GM18508 (cell line): ENCODE data around the gene PIP5KL1.

Source experiments
- ATAC-seq: cut with Tn5 transposase; IDR thresholded peaks from one replicate; pipeline ENCODE4 v1.9.1; 2021; ENCODE audit warnings: moderate number of reproducible peaks; ENCODE audit not compliant: insufficient read depth, unreplicated experiment

Gene PIP5KL1

GRCh38 chr9:127970401-127971313 lies 40.1 kb upstream of the PIP5KL1 start:
- peak; percentile 54 for ATAC-seq

DNA sequence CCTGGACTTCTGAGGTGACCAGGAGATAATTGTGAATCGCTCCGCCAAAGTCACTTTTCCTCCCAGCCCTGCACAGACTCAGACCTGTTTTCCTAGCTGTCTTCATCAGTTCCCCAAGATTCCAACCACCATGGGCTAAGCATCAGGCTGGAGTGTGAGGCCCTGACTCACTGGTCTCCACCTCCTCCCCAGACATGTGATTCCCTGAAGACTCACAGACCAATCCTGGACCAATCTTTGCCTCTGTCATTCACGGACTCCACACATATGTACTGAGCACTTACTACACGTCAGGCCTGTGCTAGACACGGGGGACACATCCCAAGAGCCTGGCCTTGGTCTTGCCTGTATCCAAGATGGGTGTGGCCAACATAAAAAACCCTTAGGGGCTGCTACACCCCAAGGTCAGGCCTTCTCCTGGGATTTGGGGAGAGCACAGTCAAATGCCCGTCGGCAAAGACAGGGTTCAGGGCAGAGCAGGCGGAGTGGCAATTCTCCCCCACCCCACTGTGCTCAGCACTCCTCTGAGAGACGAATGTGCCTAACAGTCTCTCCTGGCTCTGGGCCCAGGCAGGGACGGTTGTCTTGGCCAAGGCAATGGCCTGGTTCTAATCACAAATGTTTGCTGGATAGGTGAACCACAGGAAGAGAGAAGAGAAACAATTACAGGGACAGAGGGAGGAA lies 38.3 kb upstream of the PIP5KL1 start:
- ATAC-seq: no peak

- no peak for ATAC-seq
Observed at GRCh38 chr9:127968042-127968441, 37.5 kb upstream of the PIP5KL1 start.

GRCh38 chr9:127967151-127967809 lies 36.7 kb upstream of the PIP5KL1 start:
- ATAC-seq: no peak

GRCh38 chr9:127966416-127967150 lies 36.0 kb upstream of the PIP5KL1 start:
- ATAC-seq: no peak

GRCh38 chr9:127965953-127966352 lies 35.4 kb upstream of the PIP5KL1 start:
- ATAC-seq: no peak

GRCh38 chr9:127963359-127964064 lies 32.9 kb upstream of the PIP5KL1 start:
- no peak for ATAC-seq

DNA sequence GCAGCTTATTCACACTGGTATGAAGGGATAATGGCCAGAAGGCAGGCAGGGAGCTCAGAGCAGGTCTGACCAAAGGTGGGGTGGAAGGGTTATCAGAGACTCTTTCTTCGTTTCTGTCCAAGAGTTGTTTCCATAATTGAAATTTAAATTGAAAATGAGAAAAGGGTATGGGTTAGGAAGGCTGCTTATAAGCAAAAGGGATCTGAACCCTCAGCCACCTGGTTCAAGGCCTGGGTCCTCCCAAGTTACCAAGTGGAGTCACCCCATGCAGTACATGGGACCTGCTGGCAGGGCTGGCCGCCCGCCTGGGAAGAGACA lies 32.4 kb upstream of the PIP5KL1 start:
- no peak for ATAC-seq

DNA sequence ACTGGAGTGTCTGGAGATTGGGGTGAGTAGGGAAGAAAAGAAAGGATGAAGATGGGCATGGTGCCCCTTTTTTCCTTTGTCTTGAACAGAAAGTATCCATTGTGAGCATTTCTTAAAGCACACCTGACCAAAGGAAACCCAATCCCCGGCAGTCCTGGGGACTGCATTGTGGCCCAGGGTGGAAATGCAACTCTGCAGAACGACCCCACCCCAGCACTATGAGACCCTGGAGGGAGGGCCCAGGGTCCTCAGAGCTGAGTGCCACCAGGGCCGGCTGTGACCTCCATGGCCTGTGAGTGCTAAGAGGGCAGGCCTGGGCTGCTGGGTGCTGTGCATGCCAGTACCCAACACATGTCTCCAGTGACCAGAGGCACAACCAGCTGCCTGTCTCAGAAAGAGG lies 31.7 kb upstream of the PIP5KL1 start:
- ATAC-seq: no peak

GRCh38 chr9:127961613-127962155 lies 31.1 kb upstream of the PIP5KL1 start:
- ATAC-seq: no peak

DNA sequence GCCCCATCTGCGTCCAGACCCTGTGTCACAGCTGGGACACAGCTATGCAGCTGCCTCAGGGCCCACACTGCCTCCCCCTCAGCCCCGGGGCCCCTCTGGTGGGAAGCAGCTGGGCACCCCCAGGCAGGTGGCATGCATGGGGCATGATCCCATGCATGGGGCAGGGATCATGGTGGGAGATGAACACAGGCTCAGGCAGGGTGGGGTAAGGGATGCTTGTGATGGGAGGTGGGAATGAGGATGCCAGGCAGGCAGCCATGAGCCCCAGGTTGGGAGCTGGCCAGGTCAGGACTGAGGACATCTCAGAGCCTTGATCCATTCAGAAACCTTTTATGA lies 30.5 kb upstream of the PIP5KL1 start:
- no peak for ATAC-seq

DNA sequence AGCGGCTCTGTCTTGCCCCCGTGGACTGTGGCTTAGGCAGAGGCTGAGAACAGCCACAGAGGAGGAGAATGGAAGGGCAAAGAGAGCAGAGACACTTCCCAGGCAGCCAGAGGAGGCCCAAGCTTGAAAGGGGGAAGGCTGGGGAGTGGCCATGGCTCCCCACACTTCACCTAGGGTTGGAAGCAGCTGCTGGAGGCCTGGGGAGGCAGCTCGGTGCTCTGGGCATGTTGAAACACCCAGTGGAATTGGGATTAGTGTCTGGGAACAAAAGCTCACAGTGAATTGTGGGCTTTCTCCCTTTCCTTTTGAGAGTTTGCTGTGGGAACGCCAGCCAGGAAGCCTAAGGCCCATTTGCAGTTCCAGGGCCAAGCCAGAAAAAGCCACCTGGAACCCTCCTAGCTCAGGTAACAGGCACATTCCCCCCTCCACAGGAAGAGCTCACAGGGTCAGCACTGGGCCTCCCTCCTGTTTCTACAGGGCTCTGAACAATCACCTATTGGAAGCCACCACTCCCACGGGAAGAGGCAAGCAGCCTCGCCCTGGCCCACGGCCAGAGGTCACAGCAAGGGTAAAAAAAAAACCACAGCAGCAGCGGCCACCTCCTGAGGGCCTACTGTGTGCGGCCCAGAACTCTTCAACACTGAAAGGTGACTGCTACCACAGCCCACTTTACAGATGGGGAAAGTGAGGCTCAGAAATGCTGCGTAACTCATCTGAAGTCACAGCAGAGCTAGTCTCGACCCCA lies 30.0 kb upstream of the PIP5KL1 start:
- no peak for ATAC-seq

DNA sequence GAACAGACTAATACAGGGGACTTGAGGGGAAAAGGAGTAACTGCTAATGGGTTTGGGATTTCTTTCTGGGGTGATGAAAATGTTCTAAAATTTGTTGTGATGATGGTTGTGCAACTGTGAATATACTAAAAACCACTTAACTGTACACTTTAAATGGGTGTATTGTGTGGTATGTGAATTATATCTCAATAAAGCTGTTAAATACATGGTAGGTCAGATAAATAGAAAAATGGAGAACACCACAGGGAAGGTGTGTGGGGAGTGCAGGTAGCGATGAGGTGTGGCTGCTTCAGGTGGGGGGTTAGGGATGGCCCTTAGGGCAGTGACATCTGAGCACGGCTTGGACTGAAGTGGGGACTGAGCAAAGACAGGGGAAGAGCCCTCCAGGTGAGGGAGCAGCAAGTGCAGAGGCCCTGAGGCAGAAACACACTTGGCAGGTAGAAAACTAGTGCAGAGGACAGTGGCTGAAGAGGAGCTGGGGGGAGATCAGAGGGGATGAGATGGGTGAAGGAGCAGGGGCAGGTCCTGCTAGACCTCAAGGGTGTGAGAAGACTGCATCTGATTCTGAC lies 29.3 kb upstream of the PIP5KL1 start:
- no peak for ATAC-seq

DNA sequence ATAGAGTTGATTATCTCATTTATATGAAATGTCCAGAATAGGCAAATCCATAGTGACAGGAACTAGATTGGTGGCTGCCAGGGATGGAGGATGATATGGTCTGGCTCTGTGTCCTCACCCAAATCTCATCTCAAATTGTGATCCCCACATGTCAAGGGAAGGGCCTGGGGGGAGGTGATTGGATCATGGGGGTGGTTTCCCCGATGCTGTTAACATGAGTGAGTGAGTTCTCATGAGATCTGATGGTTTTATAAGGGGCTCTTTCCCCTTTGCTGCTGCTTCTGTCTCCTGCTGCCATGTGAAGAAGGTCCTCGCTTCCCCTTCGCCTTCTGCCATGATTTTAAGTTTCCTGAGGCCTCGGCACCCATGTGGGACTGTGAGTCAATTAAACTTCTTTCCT lies 28.8 kb upstream of the PIP5KL1 start:
- no peak for ATAC-seq

DNA sequence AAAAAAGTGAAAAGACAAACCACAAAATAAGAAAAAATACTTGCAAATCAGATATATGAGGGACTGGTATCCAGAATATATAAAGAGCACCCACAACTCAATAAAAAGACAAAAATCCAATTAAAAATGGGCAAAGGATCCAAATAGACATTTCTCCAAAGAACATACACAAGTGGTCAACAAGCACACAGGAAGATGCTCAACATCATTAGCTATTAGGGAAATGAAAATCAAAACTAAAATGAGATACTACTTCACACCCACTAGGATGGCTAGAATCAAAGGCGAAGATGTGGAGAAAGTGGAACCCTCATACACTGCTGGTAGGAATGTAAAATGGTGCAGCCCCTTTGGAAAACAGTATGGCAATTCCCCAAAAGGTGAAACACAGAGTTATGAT lies 28.2 kb upstream of the PIP5KL1 start:
- no peak for ATAC-seq

GRCh38 chr9:127955294-127956015 lies 24.9 kb upstream of the PIP5KL1 start:
- ATAC-seq: no peak

GRCh38 chr9:127954831-127955293 lies 24.3 kb upstream of the PIP5KL1 start:
- no peak for ATAC-seq
